ENCODE results near the gene PDCL3. TPM values are rescaled to one million over a fixed set of nuclear protein-coding genes. Genes with fewer than 3 reads are reported as not detected.

Gene PDCL3
- total and polyA plus RNA-seq, 3 experiments from 2014 or later = 46.5 to 54.1 (median 52.0) TPM

GRCh38 chr2:100588071-100588786 lies 25.4 kb downstream of the PDCL3 start:
- Histone ChIP-seq H3K4me3 (ENCODE audit: low read length) (no peak overlapping the region), H3K36me3 (ENCODE audit: insufficient read depth, low read length) (no peaks in the 10 kb centered on the region), H3K4me1 (ENCODE audit: insufficient read depth, low read length) (peaks cover 11% of the 10 kb centered on the region), H3K9me3 (ENCODE audit: low read length) (no peaks in the 10 kb centered on the region), H3K27me3 (ENCODE audit: insufficient read depth, low read length, poor library complexity, severe bottlenecking) (no peaks in the 10 kb centered on the region), H3K27ac (ENCODE audit: low read depth, low read length) (no peak overlapping the region)
- peak in 3 of 5 donors; percentile 52 to 75 (median 67) for DNase-seq
- H3K4me3 Mint-ChIP-seq = peak overlapping the region in 2 of 7 donors; percentile 13 to 50
- H3K9me3 Mint-ChIP-seq = no peaks in the 10 kb centered on the region
- ChIA-PET POLR2A (interaction anchor here (1.3 to 1.7 kb wide), 2 partner anchors 26 to 414 kb away, joined by 6 to 12 read pairs; partner anchors contain the start of genes PDCL3 and RPL31), CTCF (interaction anchor here (1.0 to 1.9 kb wide), 5 partner anchors 8 to 28 kb away, joined by 3 to 6 read pairs (median 4); partner anchors contain the start of gene PDCL3)
- H3K27me3 Mint-ChIP-seq = peaks cover 0 to 2% of the 10 kb centered on the region in 2 donors
- H3K4me1 Mint-ChIP-seq = peaks cover 21 to 66% (median 34%) of the 10 kb centered on the region in 3 donors
- no peaks in the 10 kb centered on the region for H3K36me3 Mint-ChIP-seq
- H3K27ac Mint-ChIP-seq = peak overlapping the region; percentile 38 to 93 (median 56)

DNA sequence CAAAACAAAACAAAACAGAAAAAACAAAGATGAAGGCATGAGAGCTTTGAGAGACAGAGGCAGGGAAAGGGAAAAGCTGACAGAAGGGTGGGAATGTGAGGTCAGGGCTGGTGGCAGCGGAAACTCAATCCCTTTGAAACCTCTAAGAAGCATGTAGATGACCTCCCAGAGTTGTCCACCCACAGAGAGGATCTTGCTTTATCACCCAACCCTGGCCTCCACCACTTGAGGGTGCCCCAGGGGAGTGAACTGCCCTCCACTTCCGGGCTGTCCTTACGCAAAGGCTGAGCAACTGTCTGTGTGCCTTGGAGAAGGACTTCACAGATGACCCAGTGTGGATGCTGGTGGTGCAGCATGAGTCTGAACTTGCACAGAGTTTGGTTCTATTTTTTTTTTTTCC lies 26.7 kb downstream of the PDCL3 start:
- no peaks in the 10 kb centered on the region for H3K9me3 ChIP-seq (ENCODE audit: low read length)
- peak overlapping the region in 5 of 8 donors; percentile 64 to 85 (median 81) for H3K27ac Mint-ChIP-seq
- CTCF ChIA-PET = interaction anchor here (0.9 kb wide), 1 partner anchor 400 kb away, joined by 3 read pairs; no protein-coding TSS in a partner anchor

GRCh38 chr2:100592226-100592625 lies 29.4 kb downstream of the PDCL3 start:
- peak overlapping the region in 4 of 8 donors; percentile 21 to 77 (median 44) for H3K27ac Mint-ChIP-seq
- Histone ChIP-seq H3K9me3 (ENCODE audit: low read length) (no peaks in the 10 kb centered on the region), H3K4me3 (ENCODE audit: low read length) (no peak overlapping the region), H3K27ac (ENCODE audit: low read depth, low read length) (no peak overlapping the region), H3K36me3 (ENCODE audit: insufficient read depth, low read length) (no peaks in the 10 kb centered on the region), H3K4me1 (ENCODE audit: insufficient read depth, low read length) (no peaks in the 10 kb centered on the region), H3K27me3 (ENCODE audit: insufficient read depth, low read length, poor library complexity, severe bottlenecking) (no peaks in the 10 kb centered on the region)
- peaks cover 0 to 2% of the 10 kb centered on the region in 2 donors for H3K27me3 Mint-ChIP-seq
- no peak for DNase-seq
- peaks cover 22 to 55% (median 31%) of the 10 kb centered on the region in 3 donors for H3K4me1 Mint-ChIP-seq
- no peaks in the 10 kb centered on the region for H3K9me3 Mint-ChIP-seq
- POLR2A ChIA-PET = no interaction called here
- no peak overlapping the region for H3K4me3 Mint-ChIP-seq
- CTCF ChIA-PET = interaction anchor here (0.6 kb wide), 1 partner anchor 400 kb away, joined by 3 read pairs; no protein-coding TSS in a partner anchor
- H3K36me3 Mint-ChIP-seq = no peaks in the 10 kb centered on the region

More for the DNA sequence above, 26.7 kb downstream of the PDCL3 start:
- Mint-ChIP-seq H3K4me1 (peaks cover 24 to 67% (median 35%) of the 10 kb centered on the region in 3 donors), H3K9me3 (no peaks in the 10 kb centered on the region), H3K36me3 (no peaks in the 10 kb centered on the region), H3K27me3 (peaks cover 0 to 2% of the 10 kb centered on the region in 2 donors), H3K4me3 (no peak overlapping the region)
- Histone ChIP-seq H3K36me3 (ENCODE audit: insufficient read depth, low read length) (no peaks in the 10 kb centered on the region), H3K4me3 (ENCODE audit: low read length) (no peak overlapping the region), H3K27me3 (ENCODE audit: insufficient read depth, low read length, poor library complexity, severe bottlenecking) (no peaks in the 10 kb centered on the region), H3K4me1 (ENCODE audit: insufficient read depth, low read length) (peaks cover 8% of the 10 kb centered on the region), H3K27ac (ENCODE audit: low read depth, low read length) (no peak overlapping the region)
- DNase-seq = no peak
- POLR2A ChIA-PET = no interaction called here

DNA sequence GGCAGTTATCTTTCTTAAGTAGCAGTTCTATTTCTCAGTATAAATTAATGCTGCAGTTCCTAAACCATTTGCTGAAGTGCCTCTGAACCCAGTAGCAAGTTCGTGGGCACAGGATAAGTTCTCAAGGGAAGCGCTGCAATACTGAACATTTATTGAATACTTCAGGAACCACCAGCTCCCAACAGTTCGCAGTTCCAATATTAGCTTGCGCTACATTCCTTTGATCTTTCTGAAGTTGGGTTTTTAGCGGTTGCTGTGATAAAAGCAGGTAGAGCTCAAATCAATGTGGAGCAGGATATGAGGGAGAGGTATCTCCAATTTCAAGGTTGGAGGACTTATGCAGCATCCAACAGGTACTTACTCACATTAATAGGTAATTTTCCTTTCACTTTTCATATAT lies 33.7 kb downstream of the PDCL3 start:
- Mint-ChIP-seq H3K27ac (no peak overlapping the region), H3K4me1 (peaks cover 15 to 29% (median 21%) of the 10 kb centered on the region in 3 donors), H3K27me3 (no peaks in the 10 kb centered on the region), H3K36me3 (no peaks in the 10 kb centered on the region), H3K9me3 (peaks cover 0 to 2% (median 0%) of the 10 kb centered on the region in 5 donors), H3K4me3 (no peak overlapping the region)
- ChIA-PET CTCF (interaction anchor here (1.5 to 5.0 kb wide), 3 partner anchors 11 to 388 kb away, joined by 3 to 35 read pairs (median 3); no protein-coding TSS in a partner anchor), POLR2A (no interaction called here)
- H3K27ac ChIP-seq (ENCODE audit: low read depth, low read length) = no peak overlapping the region
- H3K4me3 ChIP-seq (ENCODE audit: low read length) = no peak overlapping the region
- no peaks in the 10 kb centered on the region for H3K27me3 ChIP-seq (ENCODE audit: insufficient read depth, low read length, poor library complexity, severe bottlenecking)
- no peak for DNase-seq
- no peaks in the 10 kb centered on the region for H3K9me3 ChIP-seq (ENCODE audit: low read length)
- H3K36me3 ChIP-seq (ENCODE audit: insufficient read depth, low read length) = no peaks in the 10 kb centered on the region
- H3K4me1 ChIP-seq (ENCODE audit: insufficient read depth, low read length) = no peaks in the 10 kb centered on the region

DNA sequence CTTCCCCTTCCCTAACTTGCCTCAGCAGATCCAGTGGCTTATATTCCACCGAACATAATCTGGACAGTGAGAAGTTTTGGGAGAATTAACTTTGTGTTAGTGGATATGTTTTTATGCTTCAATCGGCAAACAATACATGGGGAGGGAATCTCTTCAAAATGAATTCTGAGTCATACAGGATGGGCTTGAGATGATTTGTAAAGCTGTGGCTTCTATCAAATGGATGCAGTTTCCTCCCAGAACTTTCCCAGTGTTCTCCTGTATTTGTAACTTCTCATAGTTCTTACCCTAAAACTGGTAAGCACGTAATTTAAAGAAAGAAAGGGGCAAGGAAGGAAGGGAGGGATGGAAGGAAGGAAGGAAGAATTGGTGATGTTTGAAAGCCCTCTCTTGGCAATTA lies 36.8 kb downstream of the PDCL3 start:
- DNase-seq = no peak
- ChIA-PET CTCF (interaction anchor here (4.1 kb wide), 1 partner anchor 10 kb away, joined by 13 read pairs; no protein-coding TSS in a partner anchor), POLR2A (no interaction called here)
- Mint-ChIP-seq H3K27me3 (no peaks in the 10 kb centered on the region), H3K9me3 (peaks cover 0 to 2% (median 0%) of the 10 kb centered on the region in 5 donors), H3K4me3 (no peak overlapping the region), H3K36me3 (no peaks in the 10 kb centered on the region), H3K4me1 (peaks cover 4 to 13% (median 11%) of the 10 kb centered on the region in 3 donors), H3K27ac (peak overlapping the region in 1 of 8 donors; percentile 20)
- no peaks in the 10 kb centered on the region for H3K4me1 ChIP-seq (ENCODE audit: insufficient read depth, low read length)
- H3K4me3 ChIP-seq (ENCODE audit: low read length) = no peak overlapping the region
- no peaks in the 10 kb centered on the region for H3K27me3 ChIP-seq (ENCODE audit: insufficient read depth, low read length, poor library complexity, severe bottlenecking)
- H3K27ac ChIP-seq (ENCODE audit: low read depth, low read length) = no peak overlapping the region
- no peaks in the 10 kb centered on the region for H3K36me3 ChIP-seq (ENCODE audit: insufficient read depth, low read length)
- H3K9me3 ChIP-seq (ENCODE audit: low read length) = no peaks in the 10 kb centered on the region

DNA sequence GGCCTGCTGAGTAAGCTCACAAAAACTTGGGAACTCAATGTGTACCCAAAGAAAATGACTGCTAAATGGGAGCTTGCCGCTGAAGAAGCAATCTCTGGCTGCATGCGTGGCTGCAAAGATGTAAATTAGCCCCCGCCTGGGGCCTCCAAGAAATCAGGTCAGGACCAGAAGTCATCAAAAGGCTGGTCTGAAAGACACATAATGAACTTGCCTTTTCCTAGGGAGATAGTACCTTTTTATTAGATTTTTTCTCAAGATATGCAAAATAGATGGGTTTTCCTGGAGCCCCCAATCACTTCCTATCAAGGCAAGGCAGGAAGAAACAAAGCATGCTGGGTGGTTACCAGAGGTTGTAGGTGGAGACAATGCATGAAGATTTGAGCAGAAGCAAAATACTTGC lies 38.9 kb downstream of the PDCL3 start:
- no peaks in the 10 kb centered on the region for H3K36me3 Mint-ChIP-seq
- Histone ChIP-seq H3K27me3 (ENCODE audit: insufficient read depth, low read length, poor library complexity, severe bottlenecking) (no peaks in the 10 kb centered on the region), H3K27ac (ENCODE audit: low read depth, low read length) (no peak overlapping the region), H3K9me3 (ENCODE audit: low read length) (no peaks in the 10 kb centered on the region), H3K4me1 (ENCODE audit: insufficient read depth, low read length) (no peaks in the 10 kb centered on the region), H3K36me3 (ENCODE audit: insufficient read depth, low read length) (no peaks in the 10 kb centered on the region), H3K4me3 (ENCODE audit: low read length) (no peak overlapping the region)
- ChIA-PET CTCF (interaction anchor here (4.1 kb wide), 1 partner anchor 8 kb away, joined by 13 read pairs; no protein-coding TSS in a partner anchor), POLR2A (no interaction called here)
- no peak for DNase-seq
- H3K27me3 Mint-ChIP-seq = peaks cover 0 to 1% of the 10 kb centered on the region in 2 donors
- H3K4me1 Mint-ChIP-seq = no peaks in the 10 kb centered on the region
- H3K4me3 Mint-ChIP-seq = no peak overlapping the region
- H3K9me3 Mint-ChIP-seq = peaks cover 0 to 2% (median 0%) of the 10 kb centered on the region in 5 donors
- no peak overlapping the region for H3K27ac Mint-ChIP-seq

DNA sequence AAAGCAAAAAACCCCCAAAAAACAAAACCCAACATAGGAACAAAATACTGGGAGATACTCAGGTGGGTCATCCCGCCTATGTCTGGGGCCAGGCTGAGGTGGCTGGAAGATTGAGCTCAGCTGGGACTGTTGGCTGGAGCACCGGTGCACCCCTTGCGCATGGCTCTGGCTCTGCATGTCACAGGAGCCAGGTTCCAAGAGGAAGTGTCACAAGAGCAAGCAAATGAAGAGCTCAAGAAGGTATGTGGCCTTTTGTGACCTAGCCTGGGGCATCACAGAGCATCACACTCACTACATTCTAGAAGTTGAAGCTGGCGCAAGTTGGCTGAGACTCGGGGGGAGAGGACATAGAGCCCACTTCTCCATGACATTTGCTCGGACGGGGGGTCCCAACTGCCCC lies 40.6 kb downstream of the PDCL3 start:
- Mint-ChIP-seq H3K4me1 (peaks cover 0 to 2% (median 0%) of the 10 kb centered on the region in 3 donors), H3K4me3 (no peak overlapping the region), H3K27ac (no peak overlapping the region), H3K36me3 (no peaks in the 10 kb centered on the region), H3K9me3 (peaks cover 0 to 2% (median 0%) of the 10 kb centered on the region in 5 donors), H3K27me3 (peaks cover 0 to 5% of the 10 kb centered on the region in 2 donors)
- no peaks in the 10 kb centered on the region for H3K36me3 ChIP-seq (ENCODE audit: insufficient read depth, low read length)
- no peak for DNase-seq
- H3K4me3 ChIP-seq (ENCODE audit: low read length) = no peak overlapping the region
- no peaks in the 10 kb centered on the region for H3K27me3 ChIP-seq (ENCODE audit: insufficient read depth, low read length, poor library complexity, severe bottlenecking)
- ChIA-PET POLR2A (no interaction called here), CTCF (interaction anchor here (0.9 to 10.4 kb wide), 2 partner anchors 23 to 385 kb away, joined by 4 to 106 read pairs; no protein-coding TSS in a partner anchor)
- no peaks in the 10 kb centered on the region for H3K4me1 ChIP-seq (ENCODE audit: insufficient read depth, low read length)
- H3K27ac ChIP-seq (ENCODE audit: low read depth, low read length) = no peak overlapping the region
- H3K9me3 ChIP-seq (ENCODE audit: low read length) = no peaks in the 10 kb centered on the region
